ENCODE data around the gene ARAP2.

Gene ARAP2

DNA sequence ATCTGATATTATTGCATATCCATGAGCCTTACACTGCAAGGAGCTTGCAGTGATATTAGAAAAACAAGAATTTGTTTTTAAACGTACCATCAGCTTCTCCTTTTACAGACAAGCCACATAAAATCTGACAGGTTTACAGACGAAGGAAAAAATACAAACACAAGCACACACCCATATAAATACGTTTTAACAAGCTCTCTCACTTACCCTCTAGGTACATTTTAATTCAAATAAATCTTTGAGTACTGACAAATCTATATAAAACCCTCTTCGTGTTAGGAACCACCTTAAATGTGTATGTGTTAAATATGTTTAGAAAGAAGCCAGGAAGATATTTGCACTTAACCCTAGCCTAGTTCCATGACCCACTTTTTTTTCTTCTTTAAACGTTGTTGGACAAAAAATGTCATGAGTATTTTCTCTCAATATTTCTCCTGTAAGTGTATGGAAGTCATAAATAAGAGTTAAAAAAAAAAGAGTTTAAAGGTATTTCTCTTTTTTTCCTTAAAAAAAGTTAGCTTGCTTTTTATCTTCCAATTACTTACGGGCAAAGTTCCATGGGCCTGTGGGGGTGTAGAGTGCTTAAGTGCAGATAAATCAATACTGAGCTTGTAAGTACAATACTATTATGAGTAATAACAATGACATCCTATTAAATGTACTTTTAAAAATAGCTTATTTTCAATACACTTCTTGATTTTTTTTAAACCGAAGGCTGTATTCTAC lies 1.5 kb downstream of the ARAP2 start:
- H3K36me3 ChIP-seq (ENCODE audit: control insufficient read depth in 2 of 2, insufficient read depth in 1 of 2, low read length in 2 of 2), result no peaks in the 10 kb centered on the region
- H3K27ac ChIP-seq (ENCODE audit: extremely low read depth, low read depth, low read length), result no peak overlapping the region; the same call in 1 of the 2 replicates
- peak overlapping the region; percentile 79 for H3K4me3 ChIP-seq (ENCODE audit: low read depth, low read length)
- POLR2A ChIA-PET, result interaction anchor here (0.7 kb wide), 2 partner anchors 101 to 102 kb away, joined by 3 to 11 read pairs; no protein-coding TSS in a partner anchor
- CTCF ChIA-PET, result interaction anchor here (0.7 to 0.9 kb wide), 2 partner anchors 11 to 259 kb away, joined by 3 read pairs; no protein-coding TSS in a partner anchor
- peaks cover 7% of the 10 kb centered on the region; the same call in 1 of the 2 replicates for H3K4me1 ChIP-seq (ENCODE audit: control insufficient read depth, insufficient read depth, low read length)
- no peaks in the 10 kb centered on the region for H3K9me3 ChIP-seq (ENCODE audit: control insufficient read depth, insufficient read depth, low read depth, low read length)
- TF ChIP-seq MEIS1 (CRISPR knock-in tag; IDR thresholded peaks at IDR 0.05; ENCODE audit: borderline replicate concordance) (no peak), GLI2 (tag by site-specific recombination; IDR thresholded peaks at IDR 0.05; ENCODE audit: borderline replicate concordance, low read depth) (no peak), ZBTB17 (tag by site-specific recombination; IDR thresholded peaks at IDR 0.05) (no peak), ZSCAN30 (tag by site-specific recombination; IDR thresholded peaks at IDR 0.05) (peak; percentile 58; the same call in 1 of the 2 replicates), ZBTB21 (tag by site-specific recombination; IDR thresholded peaks at IDR 0.05) (no peak), ZNF221 (tag by site-specific recombination; IDR thresholded peaks at IDR 0.05; ENCODE audit: borderline replicate concordance) (no peak), KLF8 (tag by site-specific recombination; IDR thresholded peaks at IDR 0.05) (no peak), KLF1 (tag by site-specific recombination; IDR thresholded peaks at IDR 0.05) (peak; percentile 55; the same call in 1 of the 2 replicates), SP7 (tag by site-specific recombination; IDR thresholded peaks at IDR 0.05) (no peak), ZNF776 (tag by site-specific recombination; IDR thresholded peaks at IDR 0.05; ENCODE audit: borderline replicate concordance) (no peak), ZFP3 (tag by site-specific recombination; IDR thresholded peaks at IDR 0.05; ENCODE audit: low read depth) (no peak), ZNF747 (tag by site-specific recombination; IDR thresholded peaks at IDR 0.05) (no peak), ZNF169 (tag by site-specific recombination; IDR thresholded peaks at IDR 0.05) (no peak), ZNF529 (tag by site-specific recombination; IDR thresholded peaks at IDR 0.05; ENCODE audit: insufficient replicate concordance) (no peak), ZNF785 (tag by site-specific recombination; IDR thresholded peaks at IDR 0.05) (no peak), ZNF558 (tag by site-specific recombination; IDR thresholded peaks at IDR 0.05) (no peak), ZSCAN16 (tag by site-specific recombination; IDR thresholded peaks at IDR 0.05) (no peak), ZNF10 (tag by site-specific recombination; IDR thresholded peaks at IDR 0.05) (peak; percentile 76), ZEB2 (tag by site-specific recombination; IDR thresholded peaks at IDR 0.05) (no peak), ZNF585B (tag by site-specific recombination; IDR thresholded peaks at IDR 0.05) (no peak)
- TF ChIP-seq, protein P1, sequence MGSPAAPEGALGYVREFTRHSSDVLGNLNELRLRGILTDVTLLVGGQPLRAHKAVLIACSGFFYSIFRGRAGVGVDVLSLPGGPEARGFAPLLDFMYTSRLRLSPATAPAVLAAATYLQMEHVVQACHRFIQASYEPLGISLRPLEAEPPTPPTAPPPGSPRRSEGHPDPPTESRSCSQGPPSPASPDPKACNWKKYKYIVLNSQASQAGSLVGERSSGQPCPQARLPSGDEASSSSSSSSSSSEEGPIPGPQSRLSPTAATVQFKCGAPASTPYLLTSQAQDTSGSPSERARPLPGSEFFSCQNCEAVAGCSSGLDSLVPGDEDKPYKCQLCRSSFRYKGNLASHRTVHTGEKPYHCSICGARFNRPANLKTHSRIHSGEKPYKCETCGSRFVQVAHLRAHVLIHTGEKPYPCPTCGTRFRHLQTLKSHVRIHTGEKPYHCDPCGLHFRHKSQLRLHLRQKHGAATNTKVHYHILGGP (tag by site-specific recombination; IDR thresholded peaks at IDR 0.05), result peak; percentile 89
- TF ChIP-seq, protein P2, sequence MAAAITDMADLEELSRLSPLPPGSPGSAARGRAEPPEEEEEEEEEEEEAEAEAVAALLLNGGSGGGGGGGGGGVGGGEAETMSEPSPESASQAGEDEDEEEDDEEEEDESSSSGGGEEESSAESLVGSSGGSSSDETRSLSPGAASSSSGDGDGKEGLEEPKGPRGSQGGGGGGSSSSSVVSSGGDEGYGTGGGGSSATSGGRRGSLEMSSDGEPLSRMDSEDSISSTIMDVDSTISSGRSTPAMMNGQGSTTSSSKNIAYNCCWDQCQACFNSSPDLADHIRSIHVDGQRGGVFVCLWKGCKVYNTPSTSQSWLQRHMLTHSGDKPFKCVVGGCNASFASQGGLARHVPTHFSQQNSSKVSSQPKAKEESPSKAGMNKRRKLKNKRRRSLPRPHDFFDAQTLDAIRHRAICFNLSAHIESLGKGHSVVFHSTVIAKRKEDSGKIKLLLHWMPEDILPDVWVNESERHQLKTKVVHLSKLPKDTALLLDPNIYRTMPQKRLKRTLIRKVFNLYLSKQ (tag by site-specific recombination; IDR thresholded peaks at IDR 0.05; ENCODE audit: borderline replicate concordance), result no peak
- TF ChIP-seq, protein P3, sequence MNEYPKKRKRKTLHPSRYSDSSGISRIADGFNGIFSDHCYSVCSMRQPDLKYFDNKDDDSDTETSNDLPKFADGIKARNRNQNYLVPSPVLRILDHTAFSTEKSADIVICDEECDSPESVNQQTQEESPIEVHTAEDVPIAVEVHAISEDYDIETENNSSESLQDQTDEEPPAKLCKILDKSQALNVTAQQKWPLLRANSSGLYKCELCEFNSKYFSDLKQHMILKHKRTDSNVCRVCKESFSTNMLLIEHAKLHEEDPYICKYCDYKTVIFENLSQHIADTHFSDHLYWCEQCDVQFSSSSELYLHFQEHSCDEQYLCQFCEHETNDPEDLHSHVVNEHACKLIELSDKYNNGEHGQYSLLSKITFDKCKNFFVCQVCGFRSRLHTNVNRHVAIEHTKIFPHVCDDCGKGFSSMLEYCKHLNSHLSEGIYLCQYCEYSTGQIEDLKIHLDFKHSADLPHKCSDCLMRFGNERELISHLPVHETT (tag by site-specific recombination; IDR thresholded peaks at IDR 0.05), result no peak
- TF ChIP-seq, protein P4, sequence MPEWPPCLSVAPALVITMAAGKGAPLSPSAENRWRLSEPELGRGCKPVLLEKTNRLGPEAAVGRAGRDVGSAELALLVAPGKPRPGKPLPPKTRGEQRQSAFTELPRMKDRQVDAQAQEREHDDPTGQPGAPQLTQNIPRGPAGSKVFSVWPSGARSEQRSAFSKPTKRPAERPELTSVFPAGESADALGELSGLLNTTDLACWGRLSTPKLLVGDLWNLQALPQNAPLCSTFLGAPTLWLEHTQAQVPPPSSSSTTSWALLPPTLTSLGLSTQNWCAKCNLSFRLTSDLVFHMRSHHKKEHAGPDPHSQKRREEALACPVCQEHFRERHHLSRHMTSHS (tag by site-specific recombination; IDR thresholded peaks at IDR 0.05), result no peak
- TF ChIP-seq, protein P5, sequence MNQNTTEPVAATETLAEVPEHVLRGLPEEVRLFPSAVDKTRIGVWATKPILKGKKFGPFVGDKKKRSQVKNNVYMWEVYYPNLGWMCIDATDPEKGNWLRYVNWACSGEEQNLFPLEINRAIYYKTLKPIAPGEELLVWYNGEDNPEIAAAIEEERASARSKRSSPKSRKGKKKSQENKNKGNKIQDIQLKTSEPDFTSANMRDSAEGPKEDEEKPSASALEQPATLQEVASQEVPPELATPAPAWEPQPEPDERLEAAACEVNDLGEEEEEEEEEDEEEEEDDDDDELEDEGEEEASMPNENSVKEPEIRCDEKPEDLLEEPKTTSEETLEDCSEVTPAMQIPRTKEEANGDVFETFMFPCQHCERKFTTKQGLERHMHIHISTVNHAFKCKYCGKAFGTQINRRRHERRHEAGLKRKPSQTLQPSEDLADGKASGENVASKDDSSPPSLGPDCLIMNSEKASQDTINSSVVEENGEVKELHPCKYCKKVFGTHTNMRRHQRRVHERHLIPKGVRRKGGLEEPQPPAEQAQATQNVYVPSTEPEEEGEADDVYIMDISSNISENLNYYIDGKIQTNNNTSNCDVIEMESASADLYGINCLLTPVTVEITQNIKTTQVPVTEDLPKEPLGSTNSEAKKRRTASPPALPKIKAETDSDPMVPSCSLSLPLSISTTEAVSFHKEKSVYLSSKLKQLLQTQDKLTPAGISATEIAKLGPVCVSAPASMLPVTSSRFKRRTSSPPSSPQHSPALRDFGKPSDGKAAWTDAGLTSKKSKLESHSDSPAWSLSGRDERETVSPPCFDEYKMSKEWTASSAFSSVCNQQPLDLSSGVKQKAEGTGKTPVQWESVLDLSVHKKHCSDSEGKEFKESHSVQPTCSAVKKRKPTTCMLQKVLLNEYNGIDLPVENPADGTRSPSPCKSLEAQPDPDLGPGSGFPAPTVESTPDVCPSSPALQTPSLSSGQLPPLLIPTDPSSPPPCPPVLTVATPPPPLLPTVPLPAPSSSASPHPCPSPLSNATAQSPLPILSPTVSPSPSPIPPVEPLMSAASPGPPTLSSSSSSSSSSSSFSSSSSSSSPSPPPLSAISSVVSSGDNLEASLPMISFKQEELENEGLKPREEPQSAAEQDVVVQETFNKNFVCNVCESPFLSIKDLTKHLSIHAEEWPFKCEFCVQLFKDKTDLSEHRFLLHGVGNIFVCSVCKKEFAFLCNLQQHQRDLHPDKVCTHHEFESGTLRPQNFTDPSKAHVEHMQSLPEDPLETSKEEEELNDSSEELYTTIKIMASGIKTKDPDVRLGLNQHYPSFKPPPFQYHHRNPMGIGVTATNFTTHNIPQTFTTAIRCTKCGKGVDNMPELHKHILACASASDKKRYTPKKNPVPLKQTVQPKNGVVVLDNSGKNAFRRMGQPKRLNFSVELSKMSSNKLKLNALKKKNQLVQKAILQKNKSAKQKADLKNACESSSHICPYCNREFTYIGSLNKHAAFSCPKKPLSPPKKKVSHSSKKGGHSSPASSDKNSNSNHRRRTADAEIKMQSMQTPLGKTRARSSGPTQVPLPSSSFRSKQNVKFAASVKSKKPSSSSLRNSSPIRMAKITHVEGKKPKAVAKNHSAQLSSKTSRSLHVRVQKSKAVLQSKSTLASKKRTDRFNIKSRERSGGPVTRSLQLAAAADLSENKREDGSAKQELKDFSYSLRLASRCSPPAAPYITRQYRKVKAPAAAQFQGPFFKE (tag by site-specific recombination; IDR thresholded peaks at IDR 0.05; ENCODE audit: borderline replicate concordance), result no peak

Measured in HEK293 (cell line).